CD4-positive, alpha-beta T cell treated with Interleukin-6 for 4 hours (primary cell): Measurements from ENCODE around the gene HDLBP.

Experiments used
- DNase-seq: peaks from one replicate; pipeline ENCODE4 v3.0.0-alpha.2; 2020; ENCODE audit warnings: mixed read lengths

HDLBP gene

DNA sequence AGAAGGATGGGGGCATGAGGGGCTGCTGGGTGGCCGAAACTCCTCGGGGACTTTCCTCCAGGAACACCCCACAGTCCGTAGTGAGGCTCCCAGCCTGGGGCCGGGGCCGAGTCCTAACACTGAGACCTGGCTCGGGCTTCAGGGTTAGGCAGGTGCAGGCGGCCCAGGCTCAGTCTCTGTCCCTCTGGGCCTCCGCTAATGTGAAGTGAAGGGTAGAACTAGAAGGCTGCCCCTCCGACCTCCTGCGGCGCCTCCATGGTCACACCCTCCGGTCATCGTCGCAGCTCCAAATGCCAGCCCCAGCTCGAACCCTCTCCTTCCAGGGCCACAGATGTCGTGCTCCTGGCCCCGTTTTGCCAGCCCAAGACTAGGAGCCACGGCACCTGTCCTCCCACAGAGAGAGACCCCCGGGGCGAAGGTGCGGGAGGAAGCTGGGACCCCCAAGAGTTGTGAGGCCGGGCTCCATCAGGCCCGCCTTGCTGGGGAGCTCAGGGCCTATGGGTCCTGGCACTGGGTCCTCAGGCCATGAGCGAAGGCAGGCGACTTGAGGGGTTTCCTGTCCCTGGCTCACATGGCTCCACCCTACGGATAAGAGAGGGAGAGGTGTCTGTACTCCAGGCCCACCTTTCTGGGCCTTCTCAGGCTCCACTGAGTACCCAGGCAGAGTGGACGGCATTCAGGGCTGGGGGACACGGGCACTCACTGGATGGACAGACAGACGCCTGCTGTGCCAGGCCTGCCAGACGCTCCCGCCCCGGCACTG lies 126.2 kb downstream of the HDLBP start:
- no peak for DNase-seq

DNA sequence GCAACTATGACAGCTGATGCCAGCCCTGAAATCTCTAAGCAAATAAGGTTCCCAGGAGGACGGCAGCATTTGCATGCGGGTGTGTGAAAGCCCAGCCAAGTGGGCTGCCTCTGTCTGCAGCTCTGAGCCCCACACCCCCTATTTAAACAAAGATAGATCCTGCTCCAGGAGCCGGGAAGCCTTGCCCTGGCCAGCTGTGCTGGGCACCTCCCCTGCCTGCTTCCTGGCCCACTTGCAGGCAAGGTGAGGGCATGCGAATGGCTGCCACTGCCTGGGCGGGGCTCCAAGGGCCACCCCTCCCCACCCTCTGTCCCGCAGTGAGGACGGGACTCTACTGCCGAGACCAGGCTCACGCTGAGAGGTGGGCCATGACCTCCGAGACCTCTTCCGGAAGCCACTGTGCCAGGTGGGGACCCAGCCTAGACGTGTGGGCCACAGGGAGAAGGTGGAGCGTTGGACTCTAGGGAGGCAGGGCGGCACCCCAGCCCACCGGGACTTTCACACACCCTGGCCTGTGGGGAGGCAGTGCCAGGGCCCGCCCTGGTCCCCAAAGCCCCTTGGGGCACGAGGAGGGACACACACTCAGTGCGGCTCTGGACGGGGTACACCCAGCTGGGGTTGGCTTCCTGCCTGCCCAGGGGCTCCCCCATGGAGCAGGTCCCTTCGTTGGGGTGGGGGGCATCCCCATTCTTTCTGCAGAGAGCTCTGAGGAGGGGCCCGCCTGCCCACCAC lies 126.9 kb downstream of the HDLBP start, which contains the start of gene ANO7:
Gene ANO7, plus strand, starts transcription at position 317 of the 732 bp plus-strand sequence. CDS start 1,387 bp downstream, outside the sequence.
- DNase-seq: no peak

DNA sequence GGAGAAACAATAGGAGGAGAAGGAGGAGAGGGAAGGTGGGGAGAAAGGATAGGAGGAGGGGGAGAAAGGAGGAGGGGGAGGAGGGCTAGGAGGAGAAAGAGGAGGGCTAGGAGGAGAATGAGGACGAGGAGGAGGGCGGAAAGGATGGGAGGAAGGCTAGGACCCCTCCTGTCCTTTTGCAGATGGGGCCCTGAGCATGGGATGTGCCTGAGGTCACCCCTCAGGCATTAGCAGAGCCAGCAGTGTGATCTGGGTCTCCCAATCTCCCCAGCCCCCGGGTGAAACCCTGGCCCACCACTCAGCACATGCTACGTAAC lies 127.6 kb downstream of the HDLBP start:
- DNase-seq: no peak

DNA sequence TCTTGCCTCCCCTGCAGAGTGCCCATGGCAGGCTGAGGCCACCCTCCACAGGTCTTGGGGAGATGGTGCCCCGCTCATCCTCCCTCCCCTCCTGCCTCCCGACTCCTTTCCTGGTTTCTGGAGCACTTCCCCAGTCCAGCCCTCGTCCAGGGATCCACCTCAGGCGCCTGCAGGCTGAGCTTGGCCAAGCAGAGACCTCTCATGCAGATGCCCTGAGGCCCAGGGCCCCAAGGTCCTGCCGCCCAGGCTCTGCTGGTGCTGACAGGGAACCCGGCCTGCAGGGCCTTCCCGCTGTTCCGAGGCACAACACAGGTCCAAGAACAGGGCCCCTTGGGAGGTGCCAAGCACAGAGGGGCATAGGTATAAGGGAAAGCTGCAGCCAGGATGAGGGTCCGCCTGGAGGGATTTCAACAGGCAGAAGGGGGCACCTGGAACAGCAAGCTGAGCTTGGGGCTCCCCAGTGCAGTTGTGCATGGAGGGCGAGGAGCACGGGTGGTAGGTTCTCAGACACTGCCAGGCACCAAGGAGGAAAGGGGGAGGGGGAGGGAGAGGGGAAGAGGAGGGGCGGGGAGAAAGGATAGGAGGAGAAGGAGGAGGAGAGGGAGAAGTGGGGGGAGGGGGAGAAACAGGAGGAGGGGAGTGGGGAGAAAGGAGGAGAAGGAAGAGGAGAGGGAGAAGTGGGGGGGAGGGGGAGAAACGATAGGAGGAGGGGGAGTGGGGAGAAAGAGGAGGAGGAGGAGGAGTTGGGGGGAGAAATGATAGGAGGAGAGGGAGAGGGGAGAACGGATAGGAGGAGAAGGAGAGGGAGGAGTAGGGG lies 128.2 kb downstream of the HDLBP start:
- no peak for DNase-seq

DNA sequence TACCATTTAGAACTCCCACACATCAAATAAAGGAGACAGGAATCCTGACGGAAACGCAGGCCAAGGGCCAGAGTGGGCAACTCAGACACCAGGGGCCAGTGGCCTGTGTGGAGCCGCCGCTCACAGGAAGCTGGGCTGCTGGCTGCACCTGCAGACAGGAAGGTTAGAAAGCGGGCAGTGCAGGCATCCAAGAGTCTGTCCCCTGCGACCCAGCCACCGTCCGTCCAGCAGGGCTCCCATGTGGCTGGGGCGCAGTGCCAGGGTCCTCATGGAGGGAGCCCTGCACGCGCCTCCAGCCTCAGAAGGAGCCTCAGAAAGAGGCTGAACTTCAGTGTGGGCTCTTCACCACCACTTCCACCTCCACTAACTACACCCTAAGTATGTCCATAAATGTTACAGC lies 129.5 kb downstream of the HDLBP start:
- DNase-seq: no peak

DNA sequence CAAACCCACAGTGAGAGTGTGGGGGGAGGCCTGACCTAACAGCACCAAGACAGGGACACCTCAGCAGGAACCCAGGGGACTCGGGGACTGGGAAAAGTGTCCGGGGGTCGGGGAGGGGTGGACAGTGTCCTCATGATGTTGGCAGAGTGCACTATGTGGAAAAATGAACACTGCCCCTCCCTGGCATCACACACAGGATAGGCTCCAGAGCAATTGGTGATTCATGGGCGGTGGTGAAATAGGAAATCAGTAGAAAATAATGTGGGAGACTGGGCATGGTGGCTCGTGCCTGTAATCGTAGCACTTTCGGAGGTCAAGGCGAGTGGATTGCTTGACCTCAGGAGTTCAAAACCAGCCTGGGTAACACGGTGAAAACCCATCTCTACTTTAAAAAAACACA lies 130.6 kb downstream of the HDLBP start:
- no peak for DNase-seq

DNA sequence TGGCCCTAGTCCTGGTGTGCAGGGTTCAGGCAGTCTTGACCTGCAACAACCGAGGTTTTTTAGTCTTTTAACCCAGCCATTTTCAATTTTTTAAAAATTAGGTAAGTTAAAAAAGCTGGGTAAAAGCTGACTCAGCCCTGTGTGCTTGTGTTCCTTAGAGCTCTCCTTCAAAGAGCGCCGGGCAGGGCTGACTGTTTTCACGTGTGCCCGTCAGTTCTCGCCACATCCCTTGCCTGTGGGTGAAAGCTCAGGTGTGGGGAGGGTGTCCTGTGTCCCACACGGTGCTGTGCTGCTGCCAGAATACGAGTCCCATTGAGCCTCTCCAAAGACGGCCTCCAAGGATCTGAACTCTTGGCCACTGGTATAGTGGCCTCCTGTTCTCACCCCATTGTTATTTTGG lies 132.3 kb downstream of the HDLBP start:
- no peak for DNase-seq

DNA sequence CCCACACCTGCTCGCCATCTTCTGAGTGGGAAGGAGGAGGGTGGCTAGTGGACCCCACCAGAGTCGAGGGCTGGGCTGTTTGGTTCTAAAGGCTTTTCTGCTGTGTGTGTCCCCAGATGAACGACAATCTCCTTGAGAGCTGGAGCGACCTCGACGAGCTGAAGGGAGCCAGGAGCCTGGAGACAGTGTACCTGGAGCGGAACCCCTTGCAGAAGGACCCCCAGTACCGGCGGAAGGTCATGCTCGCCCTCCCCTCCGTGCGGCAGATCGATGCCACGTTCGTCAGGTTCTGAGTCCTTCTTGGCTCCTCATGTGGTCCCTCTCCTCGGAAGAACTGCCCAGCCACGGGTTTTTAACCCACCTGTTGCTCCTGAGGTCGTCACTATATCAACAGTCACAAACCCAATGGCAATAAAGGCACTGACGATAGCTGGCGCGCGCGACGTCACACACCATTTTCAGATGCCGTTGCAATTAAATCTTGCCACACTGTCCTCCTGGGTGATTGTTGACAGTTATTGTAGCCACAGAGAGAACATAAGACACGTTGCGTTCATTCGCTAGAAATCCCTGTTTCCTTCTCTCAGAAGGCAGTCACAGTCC lies 132.8 kb downstream of the HDLBP start:
- DNase-seq: no peak

DNA sequence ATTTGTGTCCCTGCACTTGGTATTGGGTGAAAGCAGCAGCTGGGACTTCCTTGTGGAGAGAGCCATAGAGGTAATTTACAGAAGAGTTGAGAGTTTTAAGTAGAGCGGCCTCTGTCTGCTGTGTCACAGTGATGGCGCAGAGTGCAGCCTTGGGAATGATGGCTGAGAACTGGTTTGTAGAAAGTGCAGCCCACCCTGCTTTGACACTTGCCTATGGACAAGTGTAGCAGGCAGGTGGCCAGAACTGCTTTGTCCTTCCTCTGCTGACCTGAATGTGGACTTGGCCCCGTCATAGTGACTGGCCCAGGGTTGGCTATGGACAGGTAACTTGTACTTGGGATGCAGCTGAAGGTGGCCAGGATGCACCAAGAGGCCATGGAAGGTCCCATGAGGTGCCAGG lies 133.3 kb downstream of the HDLBP start:
- no peak for DNase-seq

DNA sequence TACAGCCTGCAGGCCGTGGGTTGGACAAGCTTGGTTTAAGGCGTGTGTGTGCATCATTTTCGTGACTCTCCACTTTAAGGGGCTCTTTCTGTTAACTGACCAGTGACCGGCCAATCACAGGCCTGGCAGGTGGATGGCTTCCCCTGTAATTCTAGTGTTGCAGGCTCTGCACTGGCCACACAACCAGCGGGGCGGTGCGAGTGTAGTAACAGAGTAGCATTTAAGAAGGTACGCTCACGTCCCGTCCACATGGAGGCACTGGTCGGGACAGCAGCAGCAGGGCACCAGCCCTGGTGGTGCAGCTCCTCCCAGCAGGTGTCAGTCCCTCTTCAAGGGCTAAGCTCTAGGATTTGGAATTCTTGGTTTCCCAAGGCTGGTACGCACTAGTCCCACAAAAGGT lies 135.0 kb downstream of the HDLBP start:
- DNase-seq: no peak

DNA sequence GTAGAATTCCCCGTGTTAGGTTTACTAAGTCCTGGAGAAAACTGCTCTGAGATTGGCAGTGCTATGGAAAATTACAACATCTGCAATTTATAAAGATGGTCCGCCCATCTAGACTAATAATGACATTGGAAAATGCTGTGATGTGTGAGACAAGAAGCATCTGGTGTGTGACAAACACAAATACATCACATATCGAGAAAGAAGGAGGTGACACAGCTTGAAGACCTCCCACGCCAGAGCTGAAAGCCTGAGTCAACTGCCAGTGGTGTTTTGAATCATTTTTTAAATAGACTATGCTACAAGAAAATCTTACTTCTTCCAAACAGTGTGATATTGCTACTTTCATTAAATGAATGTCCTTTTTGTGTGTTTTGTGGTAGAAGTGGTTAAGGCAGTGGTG lies 135.6 kb downstream of the HDLBP start:
- DNase-seq: no peak

DNA sequence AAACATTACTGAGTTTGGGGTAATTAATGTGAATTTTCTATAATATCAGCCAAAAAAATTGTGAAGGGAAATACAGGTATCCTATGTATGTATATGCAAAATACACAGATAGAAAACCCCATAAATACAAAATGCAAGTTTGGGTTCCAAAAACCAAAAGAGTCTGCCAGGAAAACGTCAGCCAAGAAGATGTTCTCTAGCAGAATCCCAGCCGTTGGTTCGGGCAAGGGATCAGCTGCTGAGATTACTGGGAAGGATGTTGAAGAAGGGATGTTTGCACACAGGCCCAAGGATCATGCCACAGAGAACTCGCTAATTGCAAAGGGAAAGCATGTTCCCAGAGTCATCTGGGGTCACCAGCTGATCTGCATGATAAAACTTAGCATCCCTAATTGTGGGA lies 136.5 kb downstream of the HDLBP start:
- DNase-seq: no peak

DNA sequence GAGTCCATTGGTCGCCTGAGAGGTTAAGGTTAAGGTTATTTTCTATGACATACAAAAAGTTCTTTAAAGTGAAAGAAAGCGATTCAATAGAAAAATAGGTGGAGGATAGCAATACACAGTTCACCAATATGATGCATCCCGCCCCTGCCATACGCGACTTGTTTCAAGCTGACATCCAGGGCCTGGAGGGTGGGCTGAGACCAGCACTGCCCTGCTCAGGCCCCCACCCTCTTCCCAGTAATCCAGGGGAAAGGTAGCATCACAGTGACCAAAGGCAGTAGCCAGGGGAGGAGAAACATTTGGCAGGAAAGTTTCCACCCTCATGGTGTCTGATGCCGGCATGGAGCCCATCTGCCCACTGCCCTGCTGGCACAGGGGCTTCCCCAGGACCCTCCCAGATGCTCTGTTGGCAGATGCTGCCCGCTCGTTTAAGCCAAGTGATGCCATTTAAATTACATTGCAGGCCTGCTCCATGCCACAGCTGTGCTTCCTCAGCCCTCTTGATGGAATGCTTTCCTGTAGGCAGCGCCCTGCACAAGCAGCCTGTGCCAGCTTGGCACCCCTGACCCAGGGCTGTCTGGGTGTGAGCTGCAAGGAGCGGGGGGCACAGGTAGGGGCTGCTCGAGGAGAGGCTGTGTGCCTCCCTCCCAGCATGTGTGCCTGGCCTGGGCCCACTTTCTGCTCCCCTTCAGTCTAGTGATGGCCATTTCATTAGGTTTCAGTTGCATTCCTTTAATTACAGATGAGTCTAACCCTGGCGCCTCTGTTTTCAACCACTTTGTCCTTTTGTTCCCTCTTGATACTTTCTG lies 137.7 kb downstream of the HDLBP start:
- DNase-seq: no peak
